ENCODE measurements around the gene ATF3.
A peak's percentile ranks its signal among the peaks of the same experiment; 100 is the strongest.

ATF3 gene, protein sequence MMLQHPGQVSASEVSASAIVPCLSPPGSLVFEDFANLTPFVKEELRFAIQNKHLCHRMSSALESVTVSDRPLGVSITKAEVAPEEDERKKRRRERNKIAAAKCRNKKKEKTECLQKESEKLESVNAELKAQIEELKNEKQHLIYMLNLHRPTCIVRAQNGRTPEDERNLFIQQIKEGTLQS

GRCh38 chr1:212608392-212608958 lies at the start of gene ATF3:
Gene ATF3, plus strand, starts transcription at chr1:212608761. Its CDS starts 6,261 bp downstream, at chr1:212615022.
- Mint-ChIP-seq H3K27me3 (peaks cover 49 to 64% of the 10 kb centered on the region in 2 donors), H3K4me1 (peaks cover 16 to 34% of the 10 kb centered on the region in 2 donors), H3K9me3 (no peaks in the 10 kb centered on the region), H3K4me3 (peak within 1 kb of the TSS; percentile 87 to 93), H3K36me3 (peaks cover 4 to 5% of the 10 kb centered on the region in 2 donors), H3K27ac (peak within 1 kb of the TSS; percentile 95)
- DNase-seq (peak; percentile 89), ATAC-seq (replicated peaks) (peak; percentile 82 to 85)

DNA sequence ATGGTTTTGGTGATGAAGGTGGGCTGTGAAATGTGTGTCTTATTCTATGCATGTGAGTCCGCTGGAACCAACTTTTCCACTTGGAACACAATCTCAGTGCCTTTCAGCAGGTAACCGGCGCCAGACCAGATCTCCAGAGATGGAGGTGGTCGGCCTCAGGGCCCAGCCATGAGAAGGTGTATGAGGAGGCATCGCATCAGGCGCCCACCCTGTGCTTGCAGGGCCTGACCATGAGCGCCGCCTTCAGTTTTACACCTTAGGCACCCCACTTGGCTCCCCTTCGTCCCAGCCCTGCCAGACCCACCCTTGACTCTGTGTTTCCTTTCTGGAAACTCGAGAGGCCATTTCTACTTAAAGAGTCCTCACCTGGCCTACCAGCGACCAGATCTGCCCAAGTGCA lies 48.6 kb upstream of the ATF3 start:
- peak overlapping the region; percentile 96 for H3K27ac Mint-ChIP-seq
- peaks cover 13 to 39% of the 10 kb centered on the region in 2 donors for H3K4me1 Mint-ChIP-seq
- DNase-seq = no peak
- H3K4me3 Mint-ChIP-seq = peak overlapping the region; percentile 6 to 36
- no peaks in the 10 kb centered on the region for H3K27me3 Mint-ChIP-seq
- H3K9me3 Mint-ChIP-seq = peaks cover 0 to 7% of the 10 kb centered on the region in 2 donors
- H3K36me3 Mint-ChIP-seq = peaks cover 2 to 7% of the 10 kb centered on the region in 2 donors
- no peak for ATAC-seq (replicated peaks)

DNA sequence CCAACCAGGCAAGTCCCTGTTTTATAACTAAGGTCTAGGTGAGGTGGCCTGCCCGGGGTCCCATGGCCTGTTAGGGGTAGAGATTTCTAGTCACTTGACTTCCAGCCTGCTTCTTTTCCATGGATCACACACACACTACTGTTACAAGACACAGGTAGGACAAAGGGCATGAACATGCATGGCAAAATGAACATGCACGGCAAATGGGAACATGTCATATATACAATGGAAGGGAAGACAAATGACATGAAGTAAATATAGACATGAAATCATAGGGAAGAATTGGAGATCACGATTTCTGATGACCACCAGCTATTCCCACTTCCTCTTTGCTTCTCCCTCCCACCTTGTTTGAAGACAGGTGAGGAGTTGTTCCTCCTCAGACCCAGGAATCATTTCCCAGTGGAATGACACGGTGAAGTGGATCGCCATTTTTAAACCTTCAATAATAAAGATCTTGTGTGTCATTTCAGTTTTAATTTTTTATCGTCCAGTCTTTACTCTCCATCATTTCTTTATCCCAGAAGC lies 47.6 kb upstream of the ATF3 start:
- peaks cover 2 to 7% of the 10 kb centered on the region in 2 donors for H3K36me3 Mint-ChIP-seq
- DNase-seq (no peak), ATAC-seq (replicated peaks) (no peak)
- H3K27ac Mint-ChIP-seq = peak overlapping the region; percentile 14
- H3K9me3 Mint-ChIP-seq = peaks cover 0 to 7% of the 10 kb centered on the region in 2 donors
- no peaks in the 10 kb centered on the region for H3K27me3 Mint-ChIP-seq
- H3K4me1 Mint-ChIP-seq = peaks cover 23 to 50% of the 10 kb centered on the region in 2 donors
- no peak overlapping the region for H3K4me3 Mint-ChIP-seq

DNA sequence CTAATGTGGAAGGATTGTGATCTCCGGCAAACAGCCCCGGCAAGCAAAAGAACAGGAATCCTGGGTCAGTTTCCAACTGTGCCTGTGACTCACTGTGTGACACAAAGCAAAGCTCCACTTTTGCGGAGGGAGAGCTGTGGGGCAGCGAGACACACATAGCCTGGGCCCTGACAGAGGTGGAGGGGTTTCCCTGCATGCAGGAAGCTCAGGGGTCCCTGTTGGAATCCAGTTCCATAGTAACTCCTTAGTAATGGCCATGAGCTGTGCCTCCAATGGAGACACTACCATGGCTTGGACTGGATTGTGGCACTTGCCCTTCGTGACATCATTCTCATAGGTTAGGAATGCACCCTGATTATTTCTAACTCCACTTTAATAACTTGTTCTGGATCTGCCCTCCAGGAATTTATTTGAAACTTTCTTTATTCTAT lies 47.0 kb upstream of the ATF3 start:
- ATAC-seq (replicated peaks) = no peak
- DNase-seq = no peak
- Mint-ChIP-seq H3K27me3 (no peaks in the 10 kb centered on the region), H3K27ac (no peak overlapping the region), H3K9me3 (peaks cover 0 to 7% of the 10 kb centered on the region in 2 donors), H3K4me1 (peaks cover 29 to 55% of the 10 kb centered on the region in 2 donors), H3K36me3 (peaks cover 2 to 7% of the 10 kb centered on the region in 2 donors), H3K4me3 (no peak overlapping the region)

- peak overlapping the region; percentile 71 for H3K27ac Mint-ChIP-seq
- peaks cover 2 to 7% of the 10 kb centered on the region in 2 donors for H3K36me3 Mint-ChIP-seq
- peaks cover 0 to 7% of the 10 kb centered on the region in 2 donors for H3K9me3 Mint-ChIP-seq
- DNase-seq = no peak
- no peaks in the 10 kb centered on the region for H3K27me3 Mint-ChIP-seq
- H3K4me3 Mint-ChIP-seq = no peak overlapping the region
- no peak for ATAC-seq (replicated peaks)
- H3K4me1 Mint-ChIP-seq = peaks cover 33 to 59% of the 10 kb centered on the region in 2 donors
Measured at GRCh38 chr1:212562771-212563170, 45.8 kb upstream of the ATF3 start.

DNA sequence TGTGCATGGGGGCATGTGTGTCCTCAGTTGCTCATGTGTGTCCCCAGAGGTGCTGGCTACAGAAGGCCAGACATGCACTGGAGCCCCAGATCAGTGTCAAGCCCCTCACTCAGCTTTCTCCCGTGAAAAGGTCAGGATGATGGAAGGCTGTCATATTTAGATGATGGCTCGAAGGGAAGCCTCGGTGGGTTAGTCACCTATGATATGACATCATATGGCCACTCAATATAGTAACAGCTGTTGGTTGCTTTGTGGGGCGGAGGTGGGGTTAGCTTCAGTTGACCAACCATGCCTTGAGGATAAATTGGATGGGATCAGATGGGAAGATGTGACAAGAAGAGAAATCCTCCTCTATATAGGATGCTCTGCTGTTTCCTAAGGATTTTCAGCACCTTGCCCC lies 43.5 kb upstream of the ATF3 start:
- ATAC-seq (replicated peaks) (no peak), DNase-seq (no peak)
- H3K9me3 Mint-ChIP-seq = peaks cover 0 to 7% of the 10 kb centered on the region in 2 donors
- H3K27me3 Mint-ChIP-seq = no peaks in the 10 kb centered on the region
- no peak overlapping the region for H3K4me3 Mint-ChIP-seq
- H3K36me3 Mint-ChIP-seq = peaks cover 2 to 3% of the 10 kb centered on the region in 2 donors
- H3K27ac Mint-ChIP-seq = peak overlapping the region; percentile 52
- peaks cover 28 to 40% of the 10 kb centered on the region in 2 donors for H3K4me1 Mint-ChIP-seq

GRCh38 chr1:212565571-212566305 lies 42.8 kb upstream of the ATF3 start:
- H3K27me3 Mint-ChIP-seq = no peaks in the 10 kb centered on the region

DNA sequence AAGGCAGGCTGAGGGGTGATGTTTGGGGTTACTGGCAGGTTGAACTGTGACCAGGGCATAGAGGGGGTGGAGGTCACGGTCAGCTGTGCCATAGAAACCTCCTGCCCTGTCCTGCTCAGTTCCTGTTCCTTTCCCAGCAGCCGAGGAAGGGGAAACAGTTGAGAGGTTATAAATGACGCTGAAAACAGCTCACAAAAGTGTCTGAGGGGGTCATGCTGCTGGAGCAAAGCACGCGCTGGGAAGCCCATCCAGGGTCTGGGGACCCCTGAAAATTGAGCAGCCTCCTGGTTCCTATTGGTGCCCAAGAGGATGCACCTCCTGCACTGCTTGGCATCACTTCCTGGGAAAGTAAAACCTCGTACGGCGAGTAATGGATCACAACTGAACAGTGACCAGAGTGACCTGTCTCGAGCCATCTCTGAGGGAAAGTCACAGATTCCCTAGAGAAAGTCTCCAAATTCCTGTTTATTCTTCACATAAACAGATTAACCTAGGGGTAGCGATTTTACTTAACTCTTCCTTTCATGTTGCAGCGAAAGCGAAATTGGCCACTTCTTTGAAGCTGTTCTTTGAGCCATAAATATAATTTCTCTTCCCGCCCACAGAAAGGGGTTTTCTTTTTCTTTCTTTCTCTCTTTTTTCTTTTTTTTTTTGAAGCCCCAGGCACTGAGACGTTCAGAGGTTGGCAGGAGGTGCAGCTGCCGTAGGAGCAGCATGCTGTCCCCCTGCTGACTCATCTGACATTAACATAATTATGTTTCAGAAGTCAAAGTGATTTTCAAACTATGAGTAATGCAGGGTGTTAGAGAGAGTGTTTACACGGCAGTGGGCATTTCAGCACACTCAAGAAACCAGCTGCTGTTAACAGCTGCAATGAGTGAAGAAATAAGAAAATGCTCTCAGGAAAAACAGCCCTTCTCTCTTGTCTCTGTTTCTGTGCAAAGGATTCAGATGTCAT lies 41.8 kb upstream of the ATF3 start:
- H3K27ac Mint-ChIP-seq = peak overlapping the region; percentile 92
- ATAC-seq (replicated peaks) = peak; percentile 98 to 99
- peaks cover 0 to 7% of the 10 kb centered on the region in 2 donors for H3K9me3 Mint-ChIP-seq
- H3K36me3 Mint-ChIP-seq = peaks cover 0 to 3% of the 10 kb centered on the region in 2 donors
- H3K4me3 Mint-ChIP-seq = peak overlapping the region; percentile 77 to 84
- H3K4me1 Mint-ChIP-seq = peaks cover 20 to 26% of the 10 kb centered on the region in 2 donors
- H3K27me3 Mint-ChIP-seq = no peaks in the 10 kb centered on the region
- DNase-seq = peak; percentile 75

More at GRCh38 chr1:212565571-212566305, 42.8 kb upstream of the ATF3 start:
- DNase-seq (no peak), ATAC-seq (replicated peaks) (no peak)
- Mint-ChIP-seq H3K36me3 (peaks cover 0 to 3% of the 10 kb centered on the region in 2 donors), H3K9me3 (peaks cover 0 to 7% of the 10 kb centered on the region in 2 donors), H3K4me1 (peaks cover 23 to 33% of the 10 kb centered on the region in 2 donors), H3K27ac (peak overlapping the region; percentile 92), H3K4me3 (peak overlapping the region; percentile 77 to 84)

DNA sequence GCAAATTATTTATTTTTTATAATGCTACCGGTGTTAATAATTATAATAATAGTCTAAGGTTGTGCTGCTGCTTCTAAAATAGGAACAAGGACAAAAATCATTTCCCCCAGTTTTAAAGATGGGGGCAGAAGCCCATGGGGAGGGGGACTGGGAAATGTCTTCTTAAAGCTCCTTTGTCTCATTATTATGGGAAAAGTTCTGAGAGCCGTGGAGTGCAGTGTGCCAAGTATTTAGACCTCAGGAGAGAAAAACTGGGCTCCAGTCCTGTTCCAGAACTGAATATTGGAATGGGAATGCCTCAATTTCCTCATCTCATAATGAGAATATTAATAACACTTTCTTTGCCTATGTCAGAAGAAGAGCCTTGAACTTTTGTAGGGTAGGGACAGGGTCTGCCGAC lies 40.9 kb upstream of the ATF3 start:
- H3K4me3 Mint-ChIP-seq = no peak overlapping the region
- peaks cover 0 to 5% of the 10 kb centered on the region in 2 donors for H3K9me3 Mint-ChIP-seq
- H3K36me3 Mint-ChIP-seq = peaks cover 0 to 3% of the 10 kb centered on the region in 2 donors

DNA sequence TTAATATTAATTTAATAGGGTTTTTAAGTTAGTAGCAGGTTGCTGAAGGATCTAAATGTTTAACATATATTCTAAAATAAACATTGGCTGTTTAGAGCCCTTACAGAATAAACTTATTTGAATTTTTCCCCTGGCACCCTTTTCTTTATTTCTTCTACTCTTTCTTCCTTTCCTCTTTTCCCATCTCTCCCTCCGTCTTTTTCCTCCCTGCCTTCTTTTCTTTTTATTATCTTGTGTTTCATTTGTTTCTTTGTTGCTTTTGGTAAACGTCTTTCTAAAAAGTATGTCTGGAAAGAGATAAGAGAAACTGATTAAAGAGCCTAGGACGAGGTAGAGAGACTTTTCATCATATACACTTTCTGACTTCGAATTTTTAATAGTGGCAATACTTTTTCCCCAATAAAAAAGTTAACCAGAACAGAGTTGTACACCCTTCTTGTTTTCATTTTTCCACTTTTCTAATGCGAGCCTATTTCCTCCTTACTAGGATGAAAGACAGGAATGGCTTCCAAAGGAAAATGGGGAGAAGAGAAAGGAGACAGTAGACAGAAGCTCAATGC lies 39.5 kb upstream of the ATF3 start:
- no peak for DNase-seq
- H3K4me3 Mint-ChIP-seq = no peak overlapping the region
- peaks cover 20 to 26% of the 10 kb centered on the region in 2 donors for H3K4me1 Mint-ChIP-seq
- no peaks in the 10 kb centered on the region for H3K9me3 Mint-ChIP-seq
- no peak for ATAC-seq (replicated peaks)
- H3K27me3 Mint-ChIP-seq = no peaks in the 10 kb centered on the region
- H3K27ac Mint-ChIP-seq = no peak overlapping the region
- H3K36me3 Mint-ChIP-seq = no peaks in the 10 kb centered on the region

More for the DNA sequence above, 40.9 kb upstream of the ATF3 start:
- H3K27ac Mint-ChIP-seq = no peak overlapping the region
- peaks cover 20 to 26% of the 10 kb centered on the region in 2 donors for H3K4me1 Mint-ChIP-seq
- no peaks in the 10 kb centered on the region for H3K27me3 Mint-ChIP-seq
- DNase-seq = no peak
- ATAC-seq (replicated peaks) = no peak

DNA sequence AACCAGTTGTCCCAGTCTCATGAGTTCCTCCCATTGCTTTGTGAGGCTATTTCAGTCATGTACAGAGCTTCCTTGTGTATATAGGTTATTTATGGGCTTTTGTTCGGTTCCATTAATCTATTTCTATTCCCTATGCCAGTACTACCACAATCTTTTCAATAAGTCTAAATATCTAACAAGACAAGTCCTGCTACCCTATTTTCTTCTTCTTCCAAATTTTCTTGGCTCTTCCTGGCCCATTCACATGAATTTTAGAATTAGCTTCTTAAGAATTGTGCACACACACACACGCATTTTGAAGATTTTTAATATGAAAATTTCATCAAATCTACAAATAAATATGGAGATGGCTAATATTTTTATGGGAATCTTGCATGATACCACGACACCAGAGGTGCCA lies 33.8 kb upstream of the ATF3 start:
- H3K4me1 Mint-ChIP-seq = no peaks in the 10 kb centered on the region
- ATAC-seq (replicated peaks) = no peak
- no peaks in the 10 kb centered on the region for H3K9me3 Mint-ChIP-seq
- H3K27ac Mint-ChIP-seq = no peak overlapping the region
- H3K36me3 Mint-ChIP-seq = no peaks in the 10 kb centered on the region
- no peak for DNase-seq
- H3K27me3 Mint-ChIP-seq = peaks cover 11 to 22% of the 10 kb centered on the region in 2 donors
- H3K4me3 Mint-ChIP-seq = no peak overlapping the region

DNA sequence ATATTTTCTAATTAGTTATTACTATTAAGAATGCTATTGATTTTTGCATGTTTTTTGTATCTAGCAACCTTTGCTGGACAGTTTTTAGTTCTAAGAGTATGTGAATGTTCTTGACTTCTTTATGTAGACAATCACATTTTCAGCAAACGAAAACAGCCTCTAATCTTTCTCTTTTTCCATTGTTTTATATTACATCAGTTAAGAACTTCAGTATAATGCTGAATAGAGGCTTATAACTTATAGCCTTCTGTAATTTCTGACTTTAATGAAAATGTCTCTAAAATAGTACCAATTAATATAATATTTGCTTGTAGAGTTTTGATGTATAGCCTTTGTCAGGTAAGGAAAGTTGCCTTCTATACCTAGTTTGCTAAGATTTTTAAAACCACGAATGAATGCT lies 33.2 kb upstream of the ATF3 start:
- H3K27me3 Mint-ChIP-seq = peaks cover 11 to 22% of the 10 kb centered on the region in 2 donors
- H3K4me1 Mint-ChIP-seq = no peaks in the 10 kb centered on the region
- no peak for ATAC-seq (replicated peaks)
- no peak overlapping the region for H3K4me3 Mint-ChIP-seq
- H3K27ac Mint-ChIP-seq = no peak overlapping the region
- no peaks in the 10 kb centered on the region for H3K36me3 Mint-ChIP-seq
- DNase-seq = no peak
- no peaks in the 10 kb centered on the region for H3K9me3 Mint-ChIP-seq

DNA sequence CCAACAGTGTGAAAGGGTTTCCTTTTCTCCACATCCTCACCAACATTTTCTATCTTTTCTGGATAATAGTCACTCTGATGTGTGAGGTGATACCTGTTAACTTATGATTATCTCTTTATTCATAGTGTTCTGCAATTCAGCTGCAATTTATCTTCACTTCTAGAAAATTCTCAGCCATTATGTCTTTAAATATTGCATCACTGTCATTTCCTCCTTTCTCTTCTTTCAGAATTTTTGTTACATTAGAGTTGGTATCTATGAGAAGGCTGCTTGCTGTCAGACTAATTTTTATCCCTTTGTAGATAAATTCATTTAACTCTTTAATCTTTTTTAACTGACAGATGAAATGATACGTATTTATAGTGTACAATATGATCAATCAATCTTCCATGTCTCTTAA lies 30.5 kb upstream of the ATF3 start:
- Mint-ChIP-seq H3K36me3 (no peaks in the 10 kb centered on the region), H3K27me3 (peaks cover 16 to 22% of the 10 kb centered on the region in 2 donors), H3K9me3 (no peaks in the 10 kb centered on the region), H3K4me1 (no peaks in the 10 kb centered on the region), H3K4me3 (no peak overlapping the region), H3K27ac (no peak overlapping the region)
- no peak for ATAC-seq (replicated peaks)
- DNase-seq = no peak

Data from stimulated activated naive B cell treated with anti-CD40 and anti-IgM and Interleukin-4, amounts not matched to agents 10 μg/mL and 1 μg/mL and 100 μg/mL, for 72 hours (primary cell).